ENCODE measurements around the gene PDE8A.

Gene PDE8A

DNA sequence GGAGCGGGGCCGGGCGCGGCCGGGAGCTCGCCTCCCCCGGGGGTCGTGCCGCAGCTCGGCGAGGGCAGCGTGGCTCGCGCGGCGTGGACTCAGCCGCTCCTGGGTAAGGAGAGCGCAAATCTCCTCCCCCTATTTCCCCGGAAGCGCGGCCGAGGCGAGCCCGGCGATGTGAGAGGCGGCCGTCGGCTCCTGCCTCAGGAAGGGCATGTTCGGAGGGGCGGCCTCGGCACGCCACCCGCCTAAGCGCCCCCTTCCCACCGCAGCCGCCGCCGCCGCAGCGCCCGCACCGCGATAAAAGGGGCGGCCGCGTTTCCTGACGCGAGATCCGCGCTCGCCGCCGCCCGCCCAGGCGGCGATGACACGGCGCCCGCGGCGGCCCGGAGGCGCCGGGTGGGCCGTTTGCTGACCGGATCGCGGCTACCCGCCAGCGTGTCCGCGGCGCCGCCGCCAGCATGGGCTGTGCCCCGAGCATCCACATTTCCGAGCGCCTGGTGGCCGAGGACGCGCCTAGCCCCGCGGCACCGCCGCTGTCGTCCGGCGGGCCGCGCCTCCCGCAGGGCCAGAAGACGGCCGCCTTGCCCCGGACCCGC lies at the start of gene PDE8A:
Gene PDE8A, plus strand, starts transcription at position 146 of the 590 bp plus-strand sequence. Its CDS starts 307 bp downstream, at position 453.
- FAIRE-seq (no peak), DNase-seq (ENCODE audit: low spot score) (peak; percentile 59)

GRCh38 chr15:84934942-84935729 lies 46.5 kb upstream of the PDE8A start:
- FAIRE-seq (no peak), DNase-seq (ENCODE audit: low spot score) (no peak)

- no peak for DNase-seq (ENCODE audit: low spot score)
- FAIRE-seq = no peak
Observed at GRCh38 chr15:84937144-84937543, 44.5 kb upstream of the PDE8A start.

GRCh38 chr15:84938726-84939125 lies 42.9 kb upstream of the PDE8A start:
- FAIRE-seq (no peak), DNase-seq (ENCODE audit: low spot score) (no peak)

- DNase-seq (ENCODE audit: low spot score) = no peak
- no peak for FAIRE-seq
Observed at GRCh38 chr15:84940399-84940798, 41.3 kb upstream of the PDE8A start.

- no peak for DNase-seq (ENCODE audit: low spot score)
- no peak for FAIRE-seq
Observed at GRCh38 chr15:84942456-84942855, 39.2 kb upstream of the PDE8A start.

DNA sequence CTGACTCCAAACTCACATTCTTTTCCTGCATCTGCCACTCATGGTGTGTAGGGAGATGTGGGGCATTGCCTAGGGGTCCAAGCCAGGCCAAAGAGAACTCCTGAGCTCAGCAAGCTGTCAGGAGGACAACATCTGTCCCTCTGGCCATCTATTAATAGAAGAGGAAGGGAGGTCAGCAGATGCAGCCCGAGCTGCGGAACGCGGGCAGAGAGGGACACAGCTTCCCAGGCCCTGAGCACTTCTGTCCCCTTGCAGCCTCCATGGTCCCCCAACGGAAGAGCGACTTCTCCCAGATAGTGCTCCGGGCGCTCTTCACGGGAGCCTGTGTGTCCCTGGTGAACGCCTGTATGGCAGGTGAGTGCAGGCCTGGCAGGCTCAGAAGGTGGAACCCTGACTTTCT lies 37.3 kb upstream of the PDE8A start:
- DNase-seq (ENCODE audit: low spot score) (no peak), FAIRE-seq (no peak)

- no peak for DNase-seq (ENCODE audit: low spot score)
- no peak for FAIRE-seq
Observed at GRCh38 chr15:84944861-84945260, 36.8 kb upstream of the PDE8A start.

DNA sequence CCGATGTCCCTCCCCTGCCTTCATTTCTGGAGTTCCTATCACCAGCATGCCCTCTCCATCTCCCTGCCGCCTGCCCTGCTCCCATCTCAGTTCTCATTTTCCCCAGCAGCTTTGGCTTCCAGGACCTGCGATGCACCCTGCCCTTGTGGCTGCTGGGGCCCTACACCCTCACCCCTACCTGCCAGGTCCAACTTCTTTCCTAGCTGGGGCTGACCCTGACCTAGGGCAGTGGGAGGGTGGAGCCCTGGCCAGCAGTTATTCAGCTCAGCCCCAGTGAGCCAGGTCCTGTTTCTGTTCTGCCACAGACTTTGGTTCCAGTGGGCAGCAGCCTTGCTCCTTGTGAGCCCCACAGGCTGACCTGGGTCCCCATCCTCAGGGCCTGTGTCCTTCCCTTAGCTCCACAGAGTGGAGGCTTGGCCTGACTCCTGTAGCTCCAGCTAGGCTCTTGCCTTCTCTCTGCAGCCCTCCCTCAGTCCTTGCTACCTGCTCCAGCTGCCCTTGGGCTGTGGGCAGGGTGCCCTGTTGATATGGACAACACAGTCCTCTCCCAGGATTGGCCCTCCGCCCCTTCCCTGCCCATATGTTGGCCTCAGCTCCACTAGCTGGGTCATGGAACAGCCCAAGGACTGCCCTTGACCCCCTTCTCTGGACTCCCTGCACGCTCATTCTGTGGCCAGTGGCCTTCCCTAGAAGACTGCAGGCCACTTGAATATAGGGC lies 34.7 kb upstream of the PDE8A start:
- DNase-seq (ENCODE audit: low spot score) = no peak
- no peak for FAIRE-seq

GRCh38 chr15:84947947-84948830 lies 33.5 kb upstream of the PDE8A start:
- FAIRE-seq = no peak

GRCh38 chr15:84949043-84949442 lies 32.6 kb upstream of the PDE8A start:
- FAIRE-seq (no peak), DNase-seq (ENCODE audit: low spot score) (no peak)

More at GRCh38 chr15:84947947-84948830, 33.5 kb upstream of the PDE8A start:
- peak; percentile 77 for DNase-seq (ENCODE audit: low spot score)

- DNase-seq (ENCODE audit: low spot score) (no peak), FAIRE-seq (no peak)
Observed at GRCh38 chr15:84949845-84950569, 31.6 kb upstream of the PDE8A start.

DNA sequence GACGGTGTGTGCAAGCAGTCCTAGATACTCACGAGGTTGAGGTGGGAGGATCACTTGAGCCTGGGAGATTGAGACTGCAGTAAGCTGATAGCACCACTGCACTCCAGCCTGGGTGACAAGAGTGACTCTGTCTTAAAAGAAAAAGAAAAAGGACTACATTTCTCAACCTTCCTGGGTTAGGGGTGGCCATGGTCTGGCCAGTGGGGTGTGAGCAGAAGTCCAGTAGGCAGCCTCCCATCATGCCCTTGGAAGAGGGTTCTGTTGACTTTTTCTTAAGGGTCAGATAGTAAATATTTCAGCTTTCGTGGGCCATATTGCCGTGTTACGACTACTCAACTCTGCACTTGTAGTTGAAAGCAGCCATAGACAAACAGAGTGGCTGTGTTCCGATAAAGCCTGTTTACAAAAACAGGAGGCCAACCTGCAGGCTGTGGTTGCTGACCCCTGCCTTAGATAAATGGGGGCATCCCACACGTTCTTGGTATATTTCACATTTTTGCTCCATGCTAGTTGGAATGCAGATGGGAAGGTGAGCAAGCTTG lies 31.0 kb upstream of the PDE8A start:
- no peak for FAIRE-seq
- DNase-seq (ENCODE audit: low spot score) = no peak

DNA sequence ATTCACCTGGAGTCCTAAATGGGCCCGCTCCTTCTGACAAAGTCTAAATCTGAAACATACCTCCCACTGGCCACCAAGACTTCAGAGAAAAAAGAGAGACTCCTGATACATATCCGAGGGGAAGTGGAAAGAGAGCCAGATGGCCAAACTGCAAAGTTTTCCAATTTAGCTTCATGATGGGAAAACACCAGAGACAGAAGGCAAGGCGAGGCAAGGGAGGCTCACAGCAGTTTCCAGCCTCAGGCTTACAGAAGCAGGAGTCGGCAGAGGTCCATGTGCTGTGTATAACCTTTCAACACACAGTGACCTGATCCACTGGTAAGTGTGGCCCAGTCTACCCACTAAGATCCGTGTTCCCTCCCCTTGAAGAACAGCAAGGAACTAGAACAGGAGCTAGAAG lies 29.9 kb upstream of the PDE8A start:
- no peak for FAIRE-seq
- DNase-seq (ENCODE audit: low spot score) = no peak

DNA sequence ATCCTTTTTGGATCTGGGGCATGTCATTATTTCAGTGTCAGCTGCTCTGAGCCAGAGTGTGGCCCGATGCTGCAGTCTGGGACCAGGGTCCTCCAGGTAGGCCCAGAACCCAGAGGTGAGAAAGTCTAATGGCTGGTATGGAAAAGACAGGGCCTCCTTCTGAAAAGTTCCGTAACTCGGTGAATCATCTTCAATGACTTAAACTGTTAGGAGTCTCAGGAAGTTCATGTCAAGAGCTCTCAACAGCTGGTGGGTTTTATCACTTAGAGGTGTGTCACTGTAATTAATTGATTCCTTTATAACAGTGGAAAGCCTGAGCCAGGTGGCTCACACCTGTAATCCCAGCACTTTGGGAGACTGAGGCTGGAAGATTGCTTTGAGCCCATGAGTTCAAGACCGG lies 28.5 kb upstream of the PDE8A start:
- DNase-seq (ENCODE audit: low spot score) = no peak
- FAIRE-seq = no peak

DNA sequence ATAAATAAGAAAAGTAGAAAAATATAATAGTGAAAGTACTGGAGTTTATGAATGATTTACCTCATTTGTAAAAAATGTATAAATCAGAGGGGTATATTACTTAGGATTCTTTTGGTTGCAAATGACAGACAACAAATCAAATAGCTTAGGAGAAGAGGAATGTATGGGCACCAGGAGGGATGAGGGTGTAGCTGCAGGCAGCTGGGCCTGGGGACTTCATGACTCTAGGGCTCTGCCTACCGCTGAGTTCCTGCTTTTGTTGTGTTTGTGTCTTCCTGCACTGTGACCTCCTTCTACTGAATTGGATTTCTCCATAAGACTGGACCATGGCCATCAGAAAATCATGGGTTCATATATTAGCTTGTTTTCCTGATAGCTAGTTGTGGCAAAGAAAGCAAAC lies 27.9 kb upstream of the PDE8A start:
- FAIRE-seq (no peak), DNase-seq (ENCODE audit: low spot score) (no peak)

DNA sequence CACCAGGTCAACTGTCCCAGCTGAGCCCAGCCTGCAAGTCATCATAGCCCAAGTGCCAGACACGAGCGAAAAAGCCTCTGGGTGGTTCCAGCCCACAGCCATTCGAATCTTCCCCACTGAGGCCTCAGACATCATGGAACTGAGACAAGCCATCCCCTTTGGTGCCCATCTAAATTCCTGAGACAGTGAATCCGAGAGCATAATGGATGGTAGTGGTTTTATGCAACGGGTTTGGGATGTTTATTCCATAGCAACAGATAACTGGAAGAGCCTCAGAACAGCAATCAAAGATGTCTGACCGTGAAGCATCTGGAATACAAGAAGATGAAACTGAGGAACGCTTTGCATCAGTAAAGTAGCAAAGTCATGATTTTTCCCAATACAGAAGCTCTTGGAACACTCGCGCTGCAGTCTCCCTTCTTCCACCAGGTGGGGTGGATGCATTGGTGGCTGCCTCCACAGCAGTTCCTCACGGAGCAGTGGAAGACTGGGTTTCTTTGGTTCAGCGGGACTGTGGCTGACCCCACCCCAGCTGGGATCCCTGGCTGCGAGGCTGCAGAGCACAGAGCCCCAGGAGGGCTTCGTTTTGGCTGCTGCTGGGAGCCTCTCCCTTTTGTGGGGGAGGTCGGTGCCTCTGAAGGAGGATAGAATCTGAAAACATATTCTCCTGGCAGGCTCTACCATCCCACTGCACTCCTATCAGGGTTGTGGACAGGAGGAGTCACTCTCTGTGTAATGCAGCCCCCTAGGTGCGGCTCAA lies 26.4 kb upstream of the PDE8A start:
- DNase-seq (ENCODE audit: low spot score) (peak; percentile 75), FAIRE-seq (no peak)

DNA sequence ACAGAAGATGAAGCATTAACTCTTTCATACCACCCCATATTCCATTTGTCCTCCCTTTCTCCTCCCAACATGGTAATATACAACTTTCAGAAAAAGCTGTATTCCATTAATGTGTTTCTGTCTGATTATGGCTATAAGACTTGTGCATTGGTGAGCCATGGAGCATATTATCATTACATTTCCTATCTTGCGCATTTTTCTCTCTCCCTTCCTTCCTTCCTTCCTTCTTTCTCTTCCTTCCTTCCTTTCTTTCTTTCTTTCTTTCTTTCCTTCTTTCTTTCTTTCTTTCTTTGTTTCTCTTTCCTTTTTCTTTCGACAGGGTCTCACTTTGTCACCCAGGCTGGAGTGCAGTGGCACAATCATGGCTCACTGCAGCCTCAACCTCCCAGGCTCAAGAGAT lies 25.5 kb upstream of the PDE8A start:
- no peak for FAIRE-seq
- DNase-seq (ENCODE audit: low spot score) = no peak

DNA sequence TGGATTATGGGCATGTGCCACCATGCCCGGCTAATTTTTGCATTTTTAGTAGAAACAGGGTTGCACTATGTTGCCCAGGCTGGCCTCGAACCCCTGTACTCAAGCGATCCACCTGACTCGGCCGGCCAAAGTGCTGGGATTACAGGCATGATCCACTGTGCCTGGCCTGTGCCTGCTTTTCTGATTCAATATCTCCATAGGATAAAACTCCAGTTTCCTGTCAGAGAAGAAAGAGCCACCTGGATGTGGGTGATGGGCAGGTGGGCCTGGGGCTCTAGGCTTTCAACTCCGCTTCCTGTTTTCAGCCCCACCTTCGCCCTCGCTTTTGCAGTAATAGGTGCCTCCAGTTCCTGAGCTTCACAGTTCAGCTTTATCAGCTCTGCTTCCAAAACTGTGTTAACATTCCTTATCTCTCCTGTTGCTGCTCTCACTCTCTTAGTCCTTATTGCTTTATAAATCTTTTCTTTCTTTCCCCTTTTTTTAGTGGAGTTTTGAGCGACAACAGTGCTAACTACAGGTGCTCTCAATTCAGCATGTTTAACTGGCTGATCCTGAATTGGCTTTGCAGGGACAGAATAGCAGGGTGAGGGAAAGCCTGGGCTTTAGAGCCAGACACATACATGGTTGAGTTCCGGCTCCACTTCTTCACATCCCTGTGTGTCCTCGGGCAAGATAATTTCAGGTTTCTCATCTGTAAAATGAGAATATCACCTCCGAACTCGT lies 21.1 kb upstream of the PDE8A start:
- FAIRE-seq (no peak), DNase-seq (ENCODE audit: low spot score) (no peak)
